ENCODE measurements around the gene PRR23E.

GRCh38 chr3:127234778-127235177 lies 41.8 kb downstream of the PRR23E start:
- TF ChIP-seq CTCF (IDR thresholded peaks at IDR 0.05; ENCODE audit: insufficient read depth, low read depth, low read length) (no peak), EZH2 (IDR thresholded peaks at IDR 0.05; ENCODE audit: insufficient read depth, low read length) (no peak)

Data from astrocyte (in vitro differentiated cells and primary cell).